GM21447 (cell line): ENCODE data around the gene PCGF5.
"Not testable (repeated sequence)": the region's sequence is repeated elsewhere in the genome, so short reads cannot be mapped to it uniquely, and the experiment has no call there.

Experiments used
- ATAC-seq: cut with Tn5 transposase; IDR thresholded peaks from one replicate; pipeline ENCODE4 v1.9.1; 2021; ENCODE audit not compliant: unreplicated experiment

The PCGF5 gene

DNA sequence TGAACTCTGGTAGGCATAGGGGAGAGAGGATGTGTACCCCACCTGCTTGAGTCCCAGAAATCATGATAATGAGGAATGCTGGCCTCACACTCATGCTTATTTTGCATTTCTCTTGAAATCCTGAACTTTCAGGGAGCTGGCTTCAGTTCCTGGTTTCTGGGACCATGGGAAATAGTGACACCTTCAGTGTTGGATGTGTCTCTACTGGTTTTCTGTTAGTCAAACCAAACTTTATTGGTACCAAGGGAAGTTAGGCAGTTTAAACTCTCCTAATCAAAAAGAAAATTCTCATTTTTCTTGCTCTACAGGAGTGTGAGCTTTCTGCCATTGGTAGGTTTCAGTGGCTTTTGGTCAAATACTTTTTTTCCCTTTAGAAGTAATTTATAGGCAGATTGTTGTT is 11.8 kb upstream of the PCGF5 start:
- ATAC-seq: no peak

DNA sequence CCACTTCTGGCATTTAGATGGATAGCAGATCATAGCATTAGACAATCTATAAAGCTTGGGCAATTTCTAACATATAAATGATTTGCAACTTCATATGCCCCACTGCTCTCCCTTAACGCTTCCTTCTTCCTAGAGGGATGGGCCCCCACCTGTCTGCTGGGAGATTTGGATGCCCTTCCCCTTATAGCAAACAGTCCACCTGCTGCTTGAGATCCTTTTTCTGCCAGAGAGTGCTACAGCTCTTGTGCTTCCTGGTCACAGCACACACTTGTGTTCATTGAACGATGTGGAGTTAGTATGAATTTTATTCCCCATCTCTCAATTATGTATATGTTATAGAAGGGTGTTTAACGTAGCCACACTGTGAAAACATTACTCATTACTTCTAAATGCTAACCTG is 10.4 kb upstream of the PCGF5 start:
- ATAC-seq: peak; percentile 3

- peak; percentile 89 for ATAC-seq
Measured at GRCh38 chr10:91210435-91210834, 10.0 kb upstream of the PCGF5 start.

DNA sequence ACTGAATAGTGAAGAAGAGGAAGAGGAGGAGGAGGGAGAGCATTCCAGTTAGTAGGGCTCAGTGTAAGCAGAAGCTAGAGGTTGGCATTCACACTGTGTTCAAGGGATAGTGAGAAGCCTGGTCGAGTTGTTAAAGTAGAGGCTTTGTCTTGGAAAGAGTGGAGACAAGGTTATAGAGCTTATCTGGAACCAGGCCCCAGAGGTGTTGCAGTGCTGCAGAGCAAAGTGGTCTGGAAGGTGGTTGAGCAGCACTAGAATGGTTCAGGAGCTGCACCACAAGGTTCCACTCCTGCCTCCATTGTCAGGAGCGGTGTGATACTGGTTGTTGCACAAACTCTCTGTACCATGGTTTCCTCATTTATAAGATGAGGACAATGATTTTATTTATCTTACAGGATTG is 8.8 kb upstream of the PCGF5 start:
- no peak for ATAC-seq

DNA sequence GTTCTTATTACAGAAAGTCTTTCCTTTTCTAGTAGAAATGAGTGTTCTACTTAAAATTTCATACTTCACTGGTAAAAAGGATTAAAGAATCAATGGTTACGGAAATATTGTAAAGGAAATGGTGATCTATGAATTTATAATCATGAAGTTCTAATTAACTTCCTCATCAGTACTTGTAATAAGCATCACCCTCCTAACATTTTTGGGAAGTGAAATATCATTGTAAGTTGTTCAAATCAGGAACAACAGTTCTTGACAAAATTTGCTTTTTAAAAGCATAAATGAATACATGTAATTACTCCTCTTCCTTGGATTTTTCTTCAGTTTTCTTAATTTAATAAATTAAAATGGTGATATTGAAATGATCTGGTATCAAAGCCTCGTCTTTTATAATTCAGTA is 5.6 kb upstream of the PCGF5 start:
- no peak for ATAC-seq

DNA sequence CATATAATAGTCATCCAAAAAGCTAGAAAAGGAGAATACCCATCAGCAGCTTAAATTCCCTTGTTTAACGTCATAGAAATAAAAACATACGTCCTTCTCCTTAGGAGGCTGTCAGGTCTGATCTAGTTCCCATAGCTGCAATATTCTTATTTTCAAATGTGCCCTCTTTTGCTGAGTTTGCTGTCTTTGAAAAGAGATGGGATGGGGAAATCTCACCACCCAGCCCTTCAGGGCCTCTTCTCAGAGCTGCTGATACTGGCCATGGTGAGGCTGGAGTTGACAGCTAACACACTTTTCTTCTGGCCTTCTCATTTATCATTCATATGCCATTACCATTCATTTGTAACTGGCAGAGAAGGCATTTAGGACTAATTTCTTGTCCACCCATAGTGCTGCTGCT is 5.1 kb upstream of the PCGF5 start:
- no peak for ATAC-seq

GRCh38 chr10:91219371-91220193 is 881 bp upstream of the PCGF5 start:
- no peak for ATAC-seq

DNA sequence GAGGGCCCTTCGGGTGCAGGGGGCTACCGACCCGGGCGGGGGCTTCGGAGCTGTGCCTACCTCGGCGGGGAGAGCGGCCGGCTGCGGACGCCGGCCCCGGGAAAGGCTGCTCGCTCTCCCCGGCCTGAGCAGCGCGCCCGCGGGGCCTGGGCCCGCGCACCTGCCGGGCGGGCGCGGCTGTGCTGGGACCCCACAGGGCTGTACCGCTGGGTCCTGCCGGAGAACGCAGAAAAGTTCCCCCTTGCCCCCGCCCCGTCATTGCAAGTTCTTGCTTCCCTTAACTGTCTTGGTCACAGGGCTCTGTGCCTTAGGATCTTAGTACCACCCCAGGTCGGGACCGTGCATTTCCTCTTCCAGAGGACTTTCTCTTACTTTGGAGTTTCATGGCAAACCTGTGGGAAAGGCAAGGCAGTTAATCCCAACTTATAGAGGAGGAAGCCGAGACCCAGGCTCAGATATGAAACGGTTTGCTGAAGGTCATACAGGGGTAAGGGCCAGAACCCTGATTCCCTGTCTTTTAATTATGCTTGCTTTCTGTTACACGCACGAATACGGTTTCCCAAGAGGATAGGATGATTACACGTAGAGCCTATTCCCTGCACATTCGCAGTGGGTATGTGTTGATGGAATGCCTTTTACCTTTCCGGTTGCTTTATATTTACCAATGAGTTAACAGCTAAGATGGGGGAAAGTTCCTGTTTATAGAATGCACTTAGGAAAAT is 652 bp downstream of the PCGF5 start:
- peak; percentile 21 for ATAC-seq

DNA sequence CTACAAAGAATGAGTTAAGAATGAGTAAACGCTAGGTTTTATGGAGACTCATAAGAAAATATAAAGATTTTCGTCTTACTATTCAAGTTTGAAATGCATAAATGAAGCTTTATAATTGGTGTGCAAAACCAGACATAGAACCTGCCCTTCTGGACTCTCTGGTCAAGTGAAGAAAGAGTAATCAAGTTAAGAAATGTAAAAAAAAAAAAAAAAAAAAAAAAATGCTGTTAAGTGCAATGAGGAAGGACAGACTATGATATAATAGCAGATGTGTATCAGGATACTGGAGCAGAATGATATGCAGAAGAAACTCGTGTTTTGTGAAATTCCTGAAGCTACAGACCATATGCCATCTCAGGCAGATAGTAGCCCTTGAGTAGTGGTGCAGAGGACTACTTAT is 5.6 kb downstream of the PCGF5 start:
- no peak for ATAC-seq

- ATAC-seq: no peak
Measured at GRCh38 chr10:91227576-91227975, 7.1 kb downstream of the PCGF5 start.

DNA sequence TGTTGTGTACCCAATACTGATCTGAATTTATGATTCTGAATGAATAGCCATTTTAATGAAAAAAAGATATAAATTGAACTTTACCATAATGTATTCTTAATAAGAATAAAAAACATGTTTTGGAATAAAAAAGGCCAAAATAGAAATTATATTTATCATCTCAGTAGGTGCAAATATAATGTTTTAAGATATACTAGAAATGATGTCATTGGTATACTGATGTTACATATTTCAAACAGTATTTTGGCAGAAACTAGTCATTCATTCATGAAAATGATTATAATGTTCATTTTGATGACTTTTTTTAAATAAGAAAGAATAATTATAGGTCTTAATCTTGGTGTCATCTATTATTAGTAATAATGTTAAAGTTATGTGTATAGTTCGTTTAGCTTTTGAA is 9.2 kb downstream of the PCGF5 start:
- no peak for ATAC-seq

- no peak for ATAC-seq
Measured at GRCh38 chr10:91238191-91238590, 17.7 kb downstream of the PCGF5 start.

DNA sequence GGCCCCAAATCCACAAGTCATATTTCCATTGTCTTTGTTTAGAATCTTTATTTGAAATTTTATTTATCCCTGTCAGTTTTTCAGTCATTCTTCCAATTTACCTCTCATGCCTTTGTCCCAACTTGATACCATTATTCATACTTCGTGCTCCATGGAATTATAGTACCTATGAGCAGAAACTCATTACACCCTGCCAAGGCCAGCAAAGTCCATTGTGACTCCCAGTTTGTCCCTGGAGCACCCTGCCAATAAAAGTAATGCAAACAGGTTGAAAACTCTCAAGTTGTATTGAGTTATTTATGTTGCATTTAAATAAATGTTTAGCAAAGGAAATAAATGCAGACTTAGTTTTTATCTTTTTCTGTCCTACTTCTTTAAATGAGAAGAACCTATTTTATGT is 19.3 kb downstream of the PCGF5 start:
- no peak for ATAC-seq

- ATAC-seq: no peak
Measured at GRCh38 chr10:91242940-91243339, 22.5 kb downstream of the PCGF5 start.

DNA sequence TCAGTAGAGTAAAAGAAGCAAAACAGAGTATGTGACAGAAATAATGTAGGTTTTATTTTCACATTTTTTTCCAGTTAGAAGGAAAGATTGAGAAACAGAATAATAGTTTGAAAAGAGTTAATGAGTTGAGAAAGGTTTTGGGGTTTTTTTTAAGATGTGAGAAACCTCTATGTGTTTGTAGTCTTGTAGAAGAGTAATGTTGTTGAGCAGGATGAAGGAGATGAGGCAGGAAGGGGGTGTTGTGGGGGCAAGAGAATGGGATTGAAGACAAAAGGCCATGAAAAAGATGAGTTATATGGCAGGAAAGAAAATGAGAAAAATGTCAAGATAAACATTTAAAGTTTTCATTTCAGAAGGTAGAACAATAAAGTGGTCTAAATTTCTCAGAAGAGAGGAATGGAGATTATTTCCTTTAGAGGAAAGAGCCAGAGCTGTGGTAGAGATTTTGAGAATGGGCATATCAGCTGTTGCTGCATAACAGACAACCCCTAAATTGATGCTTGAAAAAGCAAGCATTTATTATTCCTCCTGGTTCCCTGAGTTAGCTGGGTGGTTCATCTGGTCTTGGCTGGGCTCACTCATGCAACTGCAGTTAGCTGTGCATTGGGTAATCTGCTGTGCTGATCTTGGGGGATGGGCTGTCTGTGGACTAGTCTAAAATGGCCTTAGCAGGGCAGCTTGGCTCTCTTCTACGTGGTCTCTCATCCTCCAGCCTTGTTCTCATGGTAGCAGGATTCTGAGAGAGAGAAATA is 27.1 kb downstream of the PCGF5 start:
- ATAC-seq: no peak

GRCh38 chr10:91249700-91250099 is 29.2 kb downstream of the PCGF5 start:
- ATAC-seq: no peak

DNA sequence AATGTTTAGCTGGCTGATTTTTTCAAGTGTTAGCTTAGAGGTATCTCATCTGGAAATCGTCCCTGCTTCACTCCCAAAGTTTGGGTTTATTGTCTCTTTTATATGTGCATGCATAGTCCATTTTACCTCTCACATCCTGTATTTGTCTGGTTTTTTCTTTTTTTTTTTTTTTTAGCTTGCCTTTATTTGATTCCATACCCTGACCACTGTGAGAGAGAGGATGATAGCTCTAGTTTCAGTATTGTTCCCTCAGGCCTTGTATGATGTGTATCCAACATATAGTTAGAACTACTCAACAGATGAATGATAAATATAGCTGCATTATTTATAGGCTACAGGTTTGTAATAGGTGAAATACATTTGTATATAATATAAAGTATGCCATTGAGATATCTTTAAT is 29.9 kb downstream of the PCGF5 start:
- ATAC-seq: no peak

- no peak for ATAC-seq
Measured at GRCh38 chr10:91251430-91252056, 31.1 kb downstream of the PCGF5 start.

GRCh38 chr10:91253300-91253699 is 32.8 kb downstream of the PCGF5 start:
- no peak for ATAC-seq

DNA sequence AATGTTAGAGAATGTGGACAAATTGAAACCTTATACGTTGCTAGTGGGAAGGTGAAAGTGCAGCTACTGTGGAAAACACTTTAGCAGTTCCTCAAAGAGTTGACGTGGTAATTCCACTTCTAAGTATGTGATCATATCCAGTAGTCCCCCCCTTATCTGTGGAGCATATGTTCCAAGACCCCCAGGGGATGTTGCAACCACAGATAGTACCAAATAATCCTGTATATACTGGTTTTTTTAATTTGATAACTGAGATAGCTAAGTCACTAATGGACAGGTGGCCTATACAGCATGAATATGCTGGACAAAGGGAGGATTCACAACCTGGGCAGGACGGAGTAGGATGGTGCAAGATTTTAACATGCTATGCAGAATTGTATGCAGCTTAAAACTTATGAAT is 36.8 kb downstream of the PCGF5 start:
- no peak for ATAC-seq

GRCh38 chr10:91260417-91260816 is 40.0 kb downstream of the PCGF5 start:
- not testable (repeated sequence) for ATAC-seq
